Endothelial cell of umbilical vein (primary cell): ENCODE data around the gene MORN5. TPM values are rescaled to one million over a fixed set of nuclear protein-coding genes. Genes with fewer than 3 reads are reported as not detected.

Experiments
- BruUV-seq: library from RNA; stranded (reverse); fragments of 400-500 nt; replicated peaks from 2 replicates; lab custom pipeline; 2021; lab: Mats Ljungman, UMichigan
- CTCF ChIA-PET: fragments of 300-600, 350-600 bp; sonication (Branson Sonifier 250); formaldehyde crosslinking; loops from one replicate; lab custom pipeline; 2021; ENCODE audit warnings: antibody characterized with exemption, inconsistent platforms; lab: Charles Lee
- POLR2A ChIA-PET: fragments of 300-600, 350-600 bp; sonication (Branson Sonifier 250); formaldehyde crosslinking; loops from one replicate; lab custom pipeline; 2021; ENCODE audit warnings: antibody characterized with exemption, inconsistent platforms; lab: Charles Lee
- DNase-seq: peaks from one replicate; pipeline ENCODE4 v3.0.0-alpha.2; 2011; ENCODE audit warnings: low read depth, low spot score
- FAIRE-seq: peaks from 2 replicates; lab custom pipeline; 2011; peaks lifted over from hg19 to GRCh38; lab: Jason Lieb, UNC
- H2AFZ ChIP-seq: 2 replicates; pipeline ENCODE4 v1.6.0; 2012; ENCODE audit warnings: low read depth, low read length, control low read depth, inconsistent platforms
- H3K27ac ChIP-seq: 2 replicates; pipeline ENCODE4 v1.5.1; 2011; ENCODE audit warnings: low read depth, mild to moderate bottlenecking, control low read depth, low read length, moderate library complexity; ENCODE audit not compliant: insufficient read depth
- H3K27me3 ChIP-seq, 2 experiments: 2 replicates each; pipeline versions ENCODE4 v1.6.0 to v1.6.1; 2011; ENCODE audit warnings: low read length in 2 of 2, mixed read lengths in 1 of 2; ENCODE audit not compliant: control insufficient read depth in 2 of 2, insufficient read depth in 2 of 2
- H3K36me3 ChIP-seq, 2 experiments: 2 replicates in 1 of 2; 3 replicates in 1 of 2; pipeline ENCODE4 v1.5.1; 2011; ENCODE audit warnings: low read length in 2 of 2, mild to moderate bottlenecking in 1 of 2, moderate library complexity in 1 of 2; ENCODE audit not compliant: control insufficient read depth in 2 of 2, insufficient read depth in 2 of 2; ENCODE audit errors: extremely low read depth in 1 of 2
- H3K4me1 ChIP-seq: 3 replicates; pipeline ENCODE4 v1.5.1; 2011; ENCODE audit warnings: mild to moderate bottlenecking, low read length; ENCODE audit not compliant: control insufficient read depth, insufficient read depth; ENCODE audit errors: extremely low read depth
- H3K4me2 ChIP-seq: 2 replicates; pipeline ENCODE4 v1.6.1; 2011; ENCODE audit warnings: low read length, control low read depth, mixed read lengths; ENCODE audit not compliant: insufficient read depth
- H3K4me3 ChIP-seq, 3 experiments: fragments of 200-600 bp in 1 of 3; sonication (generic), shearing (Covaris generic) in 1 of 3; replicated peaks in 1 of 3; 2 replicates each; pipeline ENCODE4 v1.5.1; 2011 to 2016; ENCODE audit warnings: control low read depth in 3 of 3, low read length in 3 of 3, mild to moderate bottlenecking in 2 of 3, inconsistent platforms in 1 of 3, low read depth in 1 of 3, moderate library complexity in 1 of 3; ENCODE audit not compliant: insufficient read depth in 1 of 3
- H3K79me2 ChIP-seq: 2 replicates; pipeline ENCODE4 v1.6.0; 2012; ENCODE audit warnings: low read length, inconsistent platforms; ENCODE audit not compliant: control insufficient read depth, insufficient read depth
- H3K9ac ChIP-seq: replicated peaks from 2 replicates; pipeline ENCODE3; 2011; ENCODE audit warnings: low read length, control low read depth; ENCODE audit not compliant: insufficient read depth; ENCODE audit errors: extremely low read depth
- H3K9me1 ChIP-seq: replicated peaks from 3 replicates; pipeline ENCODE4 v1.6.0; 2011; ENCODE audit warnings: mild to moderate bottlenecking, low read length; ENCODE audit not compliant: control insufficient read depth, insufficient read depth; ENCODE audit errors: extremely low read depth
- H3K9me3 ChIP-seq: replicated peaks from 2 replicates; pipeline ENCODE4 v1.5.1; 2012; ENCODE audit warnings: low read length, inconsistent platforms; ENCODE audit not compliant: control insufficient read depth, insufficient read depth
- H4K20me1 ChIP-seq: replicated peaks from 2 replicates; pipeline ENCODE3; 2011; ENCODE audit warnings: mild to moderate bottlenecking, low read length; ENCODE audit not compliant: control insufficient read depth, insufficient read depth; ENCODE audit errors: extremely low read depth
- CTCF ChIP-seq, 2 donors: IDR thresholded peaks; 1 replicate in 1 of 2; 2 replicates in 1 of 2; pipeline ENCODE4 v1.5.1; 2011; ENCODE audit warnings: low read length in 2 of 2, mild to moderate bottlenecking in 2 of 2, moderate library complexity in 2 of 2, control low read depth in 1 of 2, inconsistent platforms in 1 of 2, low read depth in 1 of 2; ENCODE audit not compliant: insufficient read depth in 1 of 2; ENCODE audit errors: extremely low read depth in 1 of 2
- FOS ChIP-seq: IDR thresholded peaks from 2 replicates; pipeline ENCODE4 v1.6.1; 2011; ENCODE audit warnings: mild to moderate bottlenecking, low read length, moderate library complexity, borderline replicate concordance; ENCODE audit not compliant: insufficient read depth
- GATA2 ChIP-seq: IDR thresholded peaks from 2 replicates; pipeline ENCODE4 v1.7.0; 2011; ENCODE audit warnings: low read depth, mild to moderate bottlenecking, moderate library complexity, mixed read lengths, low read length; ENCODE audit not compliant: insufficient read length, insufficient read depth
- JUN ChIP-seq: IDR thresholded peaks from 2 replicates; pipeline ENCODE4 v1.6.1; 2011; ENCODE audit warnings: borderline replicate concordance, low read depth; ENCODE audit not compliant: insufficient read length, insufficient read depth
- MYC ChIP-seq: IDR thresholded peaks from one replicate; pipeline ENCODE4 v1.6.1; 2011; ENCODE audit warnings: mild to moderate bottlenecking, low read depth, low read length
- POLR2A ChIP-seq: IDR thresholded peaks from 2 replicates; pipeline ENCODE4 v1.6.1; 2012; ENCODE audit warnings: low read depth, mild to moderate bottlenecking, control low read depth, low read length
- POLR2AphosphoS5 ChIP-seq: IDR thresholded peaks from 2 replicates; pipeline ENCODE4 v1.6.1; 2012; ENCODE audit warnings: low read depth, mild to moderate bottlenecking, control low read depth, low read length, moderate library complexity; ENCODE audit not compliant: insufficient read depth
- dilution Hi-C: fragments of 300-500 bp; cut with MboI; formaldehyde crosslinking; loops from one replicate; pipeline ENCODE4 v1.15.0; 2019; ENCODE audit warnings: low sequenced_read_pairs; ENCODE audit not compliant: extremely low pct_ligation_motif_present
- intact Hi-C: fragments of 100-400 bp; cut with micrococcal nuclease; formaldehyde crosslinking; loops from one replicate; pipeline ENCODE4 v1.10.0; 2022
- polyA plus RNA-seq, 4 experiments: library from polyadenylated mRNA; depleted of rRNA in 3 of 4; stranded (reverse) in 3 of 4; unstranded in 1 of 4; fragments of >200 nt; gene quantifications; 2 replicates each; pipeline versions ENCODE4 v1.2.1 to v1.2.3, GENCODE V29; 2011 to 2012; ENCODE audit warnings: missing spikeins in 1 of 4
- total RNA-seq: library from RNA; stranded (reverse); gene quantifications from 2 replicates; pipeline ENCODE4 v1.2.3, GENCODE V29; 2021

MORN5 gene
- total and polyA plus RNA-seq, 2 donors (not counting 3 experiments of a cell fraction or from before 2014, with no cell fraction given) = not detected

- no peaks in the 10 kb centered on the region for H3K9me1 ChIP-seq
- CTCF ChIA-PET = interaction anchor here (0.8 to 1.0 kb wide), 3 partner anchors 15 to 135 kb away, joined by 3 read pairs; no protein-coding TSS in a partner anchor
- BruUV-seq = no TSS peak
Observed at GRCh38 chr9:122215663-122216062, 56.0 kb downstream of the MORN5 start.

More at GRCh38 chr9:122215663-122216062, 56.0 kb downstream of the MORN5 start:
- no peak overlapping the region for H2AFZ ChIP-seq
- DNase-seq = no peak
- TF ChIP-seq CTCF (IDR thresholded peaks at IDR 0.05; ENCODE audit: extremely low read depth in 1 of 2, insufficient read depth in 1 of 2, low read depth in 1 of 2, low read length in 2 of 2) (no peak), FOS (no peak), JUN (no peak), GATA2 (no peak), MYC (no peak), POLR2A (no peak), POLR2AphosphoS5 (no peak)
- no peak overlapping the region for H3K9ac ChIP-seq
- no peak for FAIRE-seq
- H3K79me2 ChIP-seq = no peaks in the 10 kb centered on the region
- no peak overlapping the region for H3K4me2 ChIP-seq
- H3K9me3 ChIP-seq = no peaks in the 10 kb centered on the region
- no peak overlapping the region for H3K27ac ChIP-seq
- H4K20me1 ChIP-seq = no peaks in the 10 kb centered on the region
- dilution Hi-C loops = no loop called here
- intact Hi-C loops = no loop called here
- peaks cover 19 to 36% of the 10 kb centered on the region in 2 experiments for H3K27me3 ChIP-seq
- no peaks in the 10 kb centered on the region for H3K36me3 ChIP-seq
- POLR2A ChIA-PET = no interaction called here
- peaks cover 9% of the 10 kb centered on the region for H3K4me1 ChIP-seq
- H3K4me3 ChIP-seq = no peak overlapping the region
